Astrocyte (in vitro differentiated cells and primary cell): ENCODE results near the gene STK32B. TPM values are rescaled to one million over a fixed set of nuclear protein-coding genes. Genes with fewer than 3 reads are reported as not detected.

Experiments
- DNase-seq: peaks from one replicate; pipeline ENCODE4 v3.0.0-alpha.2; 2010; ENCODE audit warnings: low read depth
- FAIRE-seq: peaks from 2 replicates; lab custom pipeline; 2011; peaks lifted over from hg19 to GRCh38; lab: Jason Lieb, UNC
- H2AFZ ChIP-seq: 2 replicates; pipeline ENCODE4 v1.6.0; 2012; ENCODE audit warnings: low read depth, low read length, inconsistent platforms
- H3K27ac ChIP-seq: 2 replicates; pipeline ENCODE4 v1.5.1; 2011; ENCODE audit warnings: low read depth, low read length, inconsistent platforms
- H3K27me3 ChIP-seq: 2 replicates; pipeline ENCODE4 v1.6.0; 2011; ENCODE audit warnings: low read length, inconsistent platforms; ENCODE audit not compliant: insufficient read depth
- H3K36me3 ChIP-seq: 2 replicates; pipeline ENCODE4 v1.5.1; 2011; ENCODE audit warnings: low read length, inconsistent platforms; ENCODE audit not compliant: insufficient read depth
- H3K4me1 ChIP-seq: 2 replicates; pipeline ENCODE4 v1.5.1; 2011; ENCODE audit warnings: low read length, inconsistent platforms; ENCODE audit not compliant: insufficient read depth
- H3K4me2 ChIP-seq: 2 replicates; pipeline ENCODE4 v1.6.0; 2012; ENCODE audit warnings: low read length, inconsistent platforms
- H3K4me3 ChIP-seq: 2 replicates; pipeline ENCODE4 v1.5.1; 2011; ENCODE audit warnings: low read depth, mild to moderate bottlenecking, low read length, inconsistent platforms; ENCODE audit not compliant: insufficient read depth
- H3K79me2 ChIP-seq: 2 replicates; pipeline ENCODE4 v1.6.0; 2012; ENCODE audit warnings: mild to moderate bottlenecking, low read length, inconsistent platforms; ENCODE audit not compliant: insufficient read depth
- H3K9ac ChIP-seq: 2 replicates; pipeline ENCODE4 v1.6.0; 2012; ENCODE audit warnings: mild to moderate bottlenecking, low read length, inconsistent platforms
- H3K9me3 ChIP-seq: 2 replicates; pipeline ENCODE4 v1.5.1; 2012; ENCODE audit warnings: low read depth, mild to moderate bottlenecking, low read length, inconsistent platforms; ENCODE audit not compliant: insufficient read depth
- H4K20me1 ChIP-seq: 2 replicates; pipeline ENCODE4 v1.6.0; 2012; ENCODE audit warnings: low read length, inconsistent platforms; ENCODE audit not compliant: insufficient read depth
- H3K27ac Mint-ChIP-seq: one replicate; pipeline ENCODE4 v1.8.0; 2021; ENCODE audit warnings: mild to moderate bottlenecking, mixed read lengths; ENCODE audit not compliant: unreplicated experiment
- H3K27me3 Mint-ChIP-seq: one replicate; pipeline ENCODE4 v1.8.0; 2021; ENCODE audit warnings: low read depth, mixed read lengths; ENCODE audit not compliant: unreplicated experiment
- H3K36me3 Mint-ChIP-seq: one replicate; pipeline ENCODE4 v1.8.0; 2021; ENCODE audit warnings: low read depth, mixed read lengths; ENCODE audit not compliant: unreplicated experiment
- H3K4me1 Mint-ChIP-seq: one replicate; pipeline ENCODE4 v1.8.0; 2021; ENCODE audit warnings: low read depth, mixed read lengths; ENCODE audit not compliant: unreplicated experiment
- H3K4me3 Mint-ChIP-seq: one replicate; pipeline ENCODE4 v1.8.0; 2021; ENCODE audit warnings: mild to moderate bottlenecking, moderate library complexity, mixed read lengths; ENCODE audit not compliant: unreplicated experiment
- H3K9me3 Mint-ChIP-seq: one replicate; pipeline ENCODE4 v1.8.0; 2021; ENCODE audit warnings: mild to moderate bottlenecking, mixed read lengths; ENCODE audit not compliant: unreplicated experiment
- CTCF ChIP-seq: IDR thresholded peaks from 2 replicates; pipeline ENCODE4 v1.5.1; 2011; ENCODE audit warnings: low read depth, mild to moderate bottlenecking, inconsistent platforms, low read length, moderate library complexity; ENCODE audit not compliant: insufficient read depth
- EZH2 ChIP-seq: IDR thresholded peaks from 2 replicates; pipeline ENCODE4 v1.6.1; 2012; ENCODE audit warnings: mild to moderate bottlenecking, low read length, inconsistent platforms; ENCODE audit not compliant: insufficient read depth
- total RNA-seq: library from RNA; stranded (reverse); gene quantifications from 2 replicates; pipeline ENCODE4 v1.2.1, GENCODE V29; 2021

Gene STK32B
- total RNA-seq, 1 donor from 2014 or later = 2.9 TPM

GRCh38 chr4:5052726-5053425, 1.6 kb downstream of the STK32B start:
- no peaks in the 10 kb centered on the region for H3K9me3 Mint-ChIP-seq
- no peak overlapping the region for H3K27ac Mint-ChIP-seq
- no peak overlapping the region for H3K27ac ChIP-seq
- H3K4me3 Mint-ChIP-seq = peak overlapping the region; percentile 81
- no peak for FAIRE-seq
- H3K4me1 ChIP-seq = peaks cover 13% of the 10 kb centered on the region
- H3K4me3 ChIP-seq = no peak overlapping the region
- H2AFZ ChIP-seq = no peak overlapping the region
- H4K20me1 ChIP-seq = peaks cover 10% of the 10 kb centered on the region
- peak overlapping the region; percentile 98 for H3K4me2 ChIP-seq
- H3K27me3 ChIP-seq = no peaks in the 10 kb centered on the region
- no peaks in the 10 kb centered on the region for H3K4me1 Mint-ChIP-seq
- peak overlapping the region; percentile 80 for H3K9ac ChIP-seq
- no peak for DNase-seq
- TF ChIP-seq EZH2 = no peak
- no peak for TF ChIP-seq CTCF
- H3K36me3 Mint-ChIP-seq = no peaks in the 10 kb centered on the region
- H3K79me2 ChIP-seq = peaks cover 2% of the 10 kb centered on the region
- H3K27me3 Mint-ChIP-seq = peaks cover 18% of the 10 kb centered on the region
- no peaks in the 10 kb centered on the region for H3K9me3 ChIP-seq
- no peaks in the 10 kb centered on the region for H3K36me3 ChIP-seq

- H3K27me3 ChIP-seq = no peaks in the 10 kb centered on the region
- Mint-ChIP-seq H3K4me3 (no peak overlapping the region), H3K27me3 (peaks cover 13% of the 10 kb centered on the region), H3K36me3 (no peaks in the 10 kb centered on the region), H3K27ac (no peak overlapping the region), H3K4me1 (no peaks in the 10 kb centered on the region), H3K9me3 (no peaks in the 10 kb centered on the region)
- no peak overlapping the region for H3K9ac ChIP-seq
- peaks cover 10% of the 10 kb centered on the region for H4K20me1 ChIP-seq
- no peak overlapping the region for H3K27ac ChIP-seq
- no peak for FAIRE-seq
- peaks cover 13% of the 10 kb centered on the region for H3K4me1 ChIP-seq
- TF ChIP-seq CTCF (no peak), EZH2 (no peak)
- peaks cover 2% of the 10 kb centered on the region for H3K79me2 ChIP-seq
- no peak overlapping the region for H3K4me2 ChIP-seq
- H3K9me3 ChIP-seq = no peaks in the 10 kb centered on the region
- DNase-seq = peak; percentile 16
- H3K4me3 ChIP-seq = no peak overlapping the region
- no peak overlapping the region for H2AFZ ChIP-seq
- H3K36me3 ChIP-seq = no peaks in the 10 kb centered on the region
These were observed 3.3 kb downstream of the STK32B start for GRCh38 chr4:5054532-5054931.

- H3K27ac ChIP-seq = no peak overlapping the region
- no peaks in the 10 kb centered on the region for H3K36me3 ChIP-seq
- peaks cover 13% of the 10 kb centered on the region for H3K4me1 ChIP-seq
- no peak overlapping the region for H2AFZ ChIP-seq
- H3K9me3 ChIP-seq = no peaks in the 10 kb centered on the region
- no peak for DNase-seq
- no peak overlapping the region for H3K9ac ChIP-seq
- H3K4me3 Mint-ChIP-seq = no peak overlapping the region
- H4K20me1 ChIP-seq = peaks cover 10% of the 10 kb centered on the region
- peaks cover 13% of the 10 kb centered on the region for H3K27me3 Mint-ChIP-seq
- H3K9me3 Mint-ChIP-seq = peaks cover 4% of the 10 kb centered on the region
- no peak overlapping the region for H3K27ac Mint-ChIP-seq
- no peak for FAIRE-seq
- no peaks in the 10 kb centered on the region for H3K36me3 Mint-ChIP-seq
- H3K4me1 Mint-ChIP-seq = no peaks in the 10 kb centered on the region
- H3K79me2 ChIP-seq = peaks cover 2% of the 10 kb centered on the region
- no peak overlapping the region for H3K4me2 ChIP-seq
- H3K4me3 ChIP-seq = no peak overlapping the region
- no peaks in the 10 kb centered on the region for H3K27me3 ChIP-seq
- TF ChIP-seq EZH2 = no peak
- no peak for TF ChIP-seq CTCF
These were observed 4.1 kb downstream of the STK32B start for GRCh38 chr4:5055411-5055810.
